Left ventricle myocardium inferior (tissue), 1 donor: ENCODE measurements around the gene DDX51. TPM values are rescaled to one million over a fixed set of nuclear protein-coding genes. Genes with fewer than 3 reads are reported as not detected.

Source experiments
- DNase-seq: peaks from one replicate; pipeline ENCODE4 v3.0.0-alpha.2; 2020
- H3K27ac ChIP-seq: fragments of 200-600 bp; replicated peaks from 2 replicates; pipeline ENCODE4 v1.8.0; 2021
- H3K27me3 ChIP-seq: fragments of 200-600 bp; 2 replicates; pipeline ENCODE4 v1.8.0; 2021; ENCODE audit warnings: low read depth
- H3K36me3 ChIP-seq: fragments of 200-600 bp; 2 replicates; pipeline ENCODE4 v1.8.0; 2021
- H3K4me1 ChIP-seq: fragments of 200-600 bp; 2 replicates; pipeline ENCODE4 v1.8.0; 2021
- H3K4me3 ChIP-seq: fragments of 200-600 bp; 2 replicates; pipeline ENCODE4 v1.8.0; 2021; ENCODE audit warnings: mild to moderate bottlenecking, moderate library complexity
- H3K9me3 ChIP-seq: fragments of 200-600 bp; replicated peaks from 2 replicates; pipeline ENCODE4 v1.8.0; 2021
- CTCF ChIP-seq: fragments of 200-600 bp; IDR thresholded peaks from 2 replicates; pipeline ENCODE4 v1.8.0; 2021; ENCODE audit warnings: antibody characterized with exemption, mild to moderate bottlenecking, borderline replicate concordance
- intact Hi-C: fragments of 100-400 bp; cut with micrococcal nuclease; formaldehyde crosslinking; loops from one replicate; pipeline ENCODE4 v1.11.0; 2022
- total RNA-seq: library from RNA; stranded (reverse); fragmentation: NEBNext Ultra II Directional; extraction: Animal tissue kit (Norgen Biotek cat#: 25700); gene quantifications from one replicate; pipeline ENCODE4 v1.2.1, GENCODE V29; 2021
- donor health status: DM: no; HTN: yes; CAD: no; lungs with severe emphysema.

DDX51 gene
- total RNA-seq, 1 donor from 2014 or later, result 9.0 TPM

GRCh38 chr12:132162508-132163031, 18.5 kb upstream of the DDX51 start:
- H3K36me3 ChIP-seq, result no peaks in the 10 kb centered on the region
- no peak for TF ChIP-seq CTCF
- no peak overlapping the region for H3K27ac ChIP-seq
- H3K4me3 ChIP-seq, result peak overlapping the region; percentile 9
- H3K4me1 ChIP-seq, result peaks cover 4% of the 10 kb centered on the region
- intact Hi-C loops, result no loop called here
- peaks cover 51% of the 10 kb centered on the region for H3K27me3 ChIP-seq
- no peak for DNase-seq
- H3K9me3 ChIP-seq, result no peaks in the 10 kb centered on the region

GRCh38 chr12:132161796-132162507, 17.8 kb upstream of the DDX51 start:
- DNase-seq, result peak; percentile 10
- Histone ChIP-seq H3K27me3 (peaks cover 50% of the 10 kb centered on the region), H3K36me3 (no peaks in the 10 kb centered on the region), H3K27ac (no peak overlapping the region), H3K4me1 (peaks cover 4% of the 10 kb centered on the region), H3K9me3 (no peaks in the 10 kb centered on the region), H3K4me3 (no peak overlapping the region)
- no peak for TF ChIP-seq CTCF
- intact Hi-C loops, result no loop called here

GRCh38 chr12:132161036-132161781, 17.1 kb upstream of the DDX51 start:
- peaks cover 4% of the 10 kb centered on the region for H3K4me1 ChIP-seq
- H3K9me3 ChIP-seq, result no peaks in the 10 kb centered on the region
- H3K27ac ChIP-seq, result no peak overlapping the region
- no peak for TF ChIP-seq CTCF
- H3K36me3 ChIP-seq, result no peaks in the 10 kb centered on the region
- peaks cover 50% of the 10 kb centered on the region for H3K27me3 ChIP-seq
- peak; percentile 8 for DNase-seq
- no peak overlapping the region for H3K4me3 ChIP-seq
- intact Hi-C loops, result no loop called here

GRCh38 chr12:132160601-132161035, 16.5 kb upstream of the DDX51 start:
- intact Hi-C loops, result no loop called here
- Histone ChIP-seq H3K36me3 (no peaks in the 10 kb centered on the region), H3K9me3 (no peaks in the 10 kb centered on the region), H3K27ac (no peak overlapping the region), H3K4me1 (peaks cover 4% of the 10 kb centered on the region), H3K27me3 (peaks cover 50% of the 10 kb centered on the region), H3K4me3 (no peak overlapping the region)
- no peak for TF ChIP-seq CTCF
- DNase-seq, result no peak

GRCh38 chr12:132160016-132160415, 15.9 kb upstream of the DDX51 start:
- Histone ChIP-seq H3K4me3 (no peak overlapping the region), H3K9me3 (no peaks in the 10 kb centered on the region), H3K27ac (no peak overlapping the region), H3K27me3 (peaks cover 50% of the 10 kb centered on the region), H3K4me1 (peaks cover 4% of the 10 kb centered on the region), H3K36me3 (no peaks in the 10 kb centered on the region)
- intact Hi-C loops, result no loop called here
- peak; percentile 9 for DNase-seq
- no peak for TF ChIP-seq CTCF
